GM12864 (cell line): ENCODE results near the gene IMP4.

Experiments
- DNase-seq: peaks from one replicate; pipeline ENCODE4 v3.0.0-alpha.2; 2011; ENCODE audit warnings: low read depth
- H3K4me3 ChIP-seq: 2 replicates; pipeline ENCODE4 v1.5.1; 2011; ENCODE audit warnings: mild to moderate bottlenecking, low read depth, low read length, control low read depth
- TF ChIP-seq, protein P1 (sequence below): IDR thresholded peaks from 2 replicates; pipeline ENCODE4 v1.5.1; 2011; ENCODE audit warnings: low read depth, mild to moderate bottlenecking, moderate library complexity, low read length, control low read depth, inconsistent platforms; ENCODE audit errors: missing control alignments

Gene IMP4

DNA sequence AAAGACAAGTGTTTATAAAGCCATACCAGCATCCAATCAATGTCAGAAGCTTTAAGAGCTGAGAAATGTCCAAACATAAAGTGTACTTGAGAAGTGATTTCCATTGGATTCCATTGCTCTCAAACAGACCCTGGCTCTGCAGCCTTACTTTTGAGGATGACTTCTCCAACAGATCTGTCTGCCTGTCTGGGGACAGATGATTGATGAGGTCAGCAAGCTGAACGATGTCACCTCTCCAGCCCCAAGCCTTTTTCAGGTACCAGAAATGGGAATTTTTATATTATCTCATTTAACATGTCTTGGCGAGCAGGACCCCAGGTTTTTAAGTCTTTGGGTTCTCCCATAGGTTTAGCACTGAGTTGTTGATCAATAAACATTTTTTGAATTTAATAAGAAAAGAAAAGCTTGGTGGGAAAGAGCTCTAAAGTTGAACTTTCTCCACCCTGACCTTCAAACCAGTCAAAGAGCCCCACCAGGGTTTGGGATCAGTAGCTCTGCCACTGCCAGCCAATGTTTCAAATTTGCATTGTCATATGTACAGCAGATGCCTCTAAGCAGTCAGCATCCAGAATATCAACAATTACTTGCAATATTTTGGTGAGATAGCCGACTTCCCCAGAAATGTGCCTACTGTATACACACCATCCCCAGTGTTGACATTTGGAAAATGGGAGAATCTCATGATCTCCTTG lies 35.7 kb downstream of the IMP4 start:
- H3K4me3 ChIP-seq = no peak overlapping the region
- TF ChIP-seq, protein P1, sequence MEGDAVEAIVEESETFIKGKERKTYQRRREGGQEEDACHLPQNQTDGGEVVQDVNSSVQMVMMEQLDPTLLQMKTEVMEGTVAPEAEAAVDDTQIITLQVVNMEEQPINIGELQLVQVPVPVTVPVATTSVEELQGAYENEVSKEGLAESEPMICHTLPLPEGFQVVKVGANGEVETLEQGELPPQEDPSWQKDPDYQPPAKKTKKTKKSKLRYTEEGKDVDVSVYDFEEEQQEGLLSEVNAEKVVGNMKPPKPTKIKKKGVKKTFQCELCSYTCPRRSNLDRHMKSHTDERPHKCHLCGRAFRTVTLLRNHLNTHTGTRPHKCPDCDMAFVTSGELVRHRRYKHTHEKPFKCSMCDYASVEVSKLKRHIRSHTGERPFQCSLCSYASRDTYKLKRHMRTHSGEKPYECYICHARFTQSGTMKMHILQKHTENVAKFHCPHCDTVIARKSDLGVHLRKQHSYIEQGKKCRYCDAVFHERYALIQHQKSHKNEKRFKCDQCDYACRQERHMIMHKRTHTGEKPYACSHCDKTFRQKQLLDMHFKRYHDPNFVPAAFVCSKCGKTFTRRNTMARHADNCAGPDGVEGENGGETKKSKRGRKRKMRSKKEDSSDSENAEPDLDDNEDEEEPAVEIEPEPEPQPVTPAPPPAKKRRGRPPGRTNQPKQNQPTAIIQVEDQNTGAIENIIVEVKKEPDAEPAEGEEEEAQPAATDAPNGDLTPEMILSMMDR = no peak

DNA sequence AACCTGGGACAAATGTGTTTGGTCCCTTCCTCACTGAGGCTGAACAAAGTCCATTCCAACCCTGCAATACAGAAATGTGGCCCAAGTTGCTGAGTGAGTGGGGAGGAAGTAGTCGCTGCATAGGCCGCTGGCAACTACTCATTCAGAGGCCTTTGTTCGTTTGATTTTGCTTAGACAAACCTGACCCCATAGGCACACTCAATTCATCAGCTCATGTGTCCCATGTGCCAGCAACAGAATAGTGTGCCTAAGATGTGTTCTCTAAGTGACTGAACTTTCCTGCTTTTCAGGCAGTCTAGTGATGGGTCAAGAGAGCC lies 36.2 kb downstream of the IMP4 start:
- DNase-seq = no peak
- no peak overlapping the region for H3K4me3 ChIP-seq
- TF ChIP-seq, protein P1 = no peak

More for the DNA sequence above, 35.7 kb downstream of the IMP4 start:
- no peak for DNase-seq

DNA sequence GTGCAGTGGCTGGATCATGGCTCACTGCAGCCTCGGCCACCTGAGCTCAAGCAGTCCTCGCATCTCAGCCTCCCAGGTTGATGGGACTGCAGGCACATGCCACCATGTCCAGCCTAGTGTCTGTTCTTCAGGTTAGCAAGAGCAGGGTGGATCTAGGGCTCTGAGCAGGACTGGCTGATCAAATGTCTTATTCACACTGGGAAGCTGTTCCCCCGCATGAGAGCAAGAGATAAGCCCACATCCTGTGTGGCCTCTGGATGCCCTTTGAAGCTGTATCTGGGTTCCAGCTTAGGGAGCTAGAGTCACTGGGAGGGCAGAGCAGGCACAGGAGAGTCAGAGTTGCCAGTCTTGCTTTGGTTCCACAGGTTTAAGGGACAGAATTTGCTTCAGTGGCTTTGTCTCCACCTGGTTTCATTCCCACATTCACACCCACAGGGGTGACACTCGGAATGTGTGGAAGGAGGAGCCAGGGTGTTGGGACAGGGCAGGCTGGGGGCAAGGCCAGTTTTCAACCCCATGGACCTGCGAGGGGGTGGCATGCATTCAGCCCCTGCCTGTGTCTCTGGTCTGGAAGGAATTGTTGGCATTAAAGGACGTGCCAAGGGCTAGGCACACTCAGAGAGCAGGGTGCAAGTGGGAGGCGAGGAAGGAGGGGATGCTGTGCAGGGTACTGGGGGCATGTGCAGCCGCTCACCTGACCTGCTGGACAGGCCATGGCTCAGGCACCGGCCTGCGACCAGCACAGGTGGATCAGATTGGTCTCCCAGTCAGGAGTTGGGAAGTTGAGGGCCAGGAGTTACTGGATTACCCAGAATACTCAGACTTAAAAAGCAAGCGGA lies 37.6 kb downstream of the IMP4 start:
- DNase-seq = no peak
- no peak overlapping the region for H3K4me3 ChIP-seq
- TF ChIP-seq, protein P1 = no peak

DNA sequence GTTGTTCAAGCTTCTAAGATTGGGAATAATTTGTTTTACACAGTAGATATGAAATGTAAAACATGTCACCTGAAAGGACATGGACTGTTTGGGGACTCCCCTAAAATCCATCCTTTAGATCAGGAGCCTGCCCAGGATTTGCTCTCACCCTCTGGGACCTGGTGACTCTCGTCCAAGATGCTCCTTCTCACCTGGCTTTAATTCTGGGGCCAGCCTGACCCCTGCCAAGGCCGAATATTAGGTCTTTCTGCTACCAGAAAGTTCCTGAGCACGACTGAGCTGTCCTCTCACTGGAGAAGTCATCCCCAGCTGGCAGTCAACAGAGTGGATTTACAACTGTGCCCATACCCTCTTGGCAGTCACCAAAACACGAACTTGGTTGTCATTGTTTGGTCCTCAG lies 38.4 kb downstream of the IMP4 start:
- no peak for DNase-seq
- TF ChIP-seq, protein P1 = no peak
- H3K4me3 ChIP-seq = no peak overlapping the region

DNA sequence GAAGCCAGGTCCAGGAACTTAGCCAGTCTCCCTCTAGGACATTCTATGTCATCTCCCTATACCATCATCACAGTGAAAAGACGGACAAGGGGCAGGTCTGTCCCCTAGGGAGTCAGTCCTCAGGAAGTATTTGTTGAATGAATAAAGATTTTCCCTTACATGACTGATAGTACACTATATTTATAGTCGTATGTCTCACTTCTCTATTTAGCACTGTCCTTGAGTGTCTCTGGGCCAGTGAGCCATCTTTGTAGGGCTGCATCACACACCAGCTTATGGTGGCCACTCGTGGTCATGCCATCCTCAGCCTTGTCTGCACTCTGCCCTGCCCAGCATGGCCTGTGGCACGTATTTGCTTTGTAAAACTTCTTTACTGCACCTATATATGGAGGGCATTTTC lies 38.9 kb downstream of the IMP4 start:
- no peak for DNase-seq
- TF ChIP-seq, protein P1 = no peak
- no peak overlapping the region for H3K4me3 ChIP-seq

DNA sequence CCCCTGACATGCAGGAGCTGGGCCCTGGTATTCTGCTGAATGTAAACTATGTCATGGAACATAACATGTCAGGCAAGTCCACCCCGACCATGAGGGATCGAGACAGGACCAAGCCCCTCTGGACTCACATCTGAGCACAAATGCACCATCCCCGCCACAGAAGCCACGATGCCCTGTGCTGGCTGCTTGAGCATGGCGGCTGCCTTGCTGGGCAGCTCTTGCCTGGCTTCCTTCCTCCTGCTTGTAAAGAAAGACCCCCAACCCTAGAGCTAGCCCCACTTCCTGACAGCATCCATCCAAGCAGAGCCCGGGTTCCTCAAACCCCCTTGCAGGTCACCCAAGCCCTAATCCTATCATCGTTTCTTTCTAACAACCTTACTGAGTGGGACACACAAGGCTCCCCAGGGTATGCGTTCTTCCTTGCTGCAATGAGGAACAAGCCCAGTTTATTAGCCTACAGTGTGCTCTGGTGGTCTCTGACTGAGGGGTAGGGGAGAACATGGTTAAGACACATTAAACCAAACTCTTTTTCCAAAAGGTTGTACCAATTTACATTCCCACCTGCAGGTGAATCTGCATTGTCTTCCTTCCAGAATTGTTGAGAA lies 39.7 kb downstream of the IMP4 start:
- no peak overlapping the region for H3K4me3 ChIP-seq
- DNase-seq = no peak
- TF ChIP-seq, protein P1 = no peak
